ENCODE data around the gene FEM1C. TPM values are rescaled to one million over a fixed set of nuclear protein-coding genes. Genes with fewer than 3 reads are reported as not detected.

The FEM1C gene
- total RNA-seq, 2 experiments from 2014 or later: 5.6 to 9.0 TPM

DNA sequence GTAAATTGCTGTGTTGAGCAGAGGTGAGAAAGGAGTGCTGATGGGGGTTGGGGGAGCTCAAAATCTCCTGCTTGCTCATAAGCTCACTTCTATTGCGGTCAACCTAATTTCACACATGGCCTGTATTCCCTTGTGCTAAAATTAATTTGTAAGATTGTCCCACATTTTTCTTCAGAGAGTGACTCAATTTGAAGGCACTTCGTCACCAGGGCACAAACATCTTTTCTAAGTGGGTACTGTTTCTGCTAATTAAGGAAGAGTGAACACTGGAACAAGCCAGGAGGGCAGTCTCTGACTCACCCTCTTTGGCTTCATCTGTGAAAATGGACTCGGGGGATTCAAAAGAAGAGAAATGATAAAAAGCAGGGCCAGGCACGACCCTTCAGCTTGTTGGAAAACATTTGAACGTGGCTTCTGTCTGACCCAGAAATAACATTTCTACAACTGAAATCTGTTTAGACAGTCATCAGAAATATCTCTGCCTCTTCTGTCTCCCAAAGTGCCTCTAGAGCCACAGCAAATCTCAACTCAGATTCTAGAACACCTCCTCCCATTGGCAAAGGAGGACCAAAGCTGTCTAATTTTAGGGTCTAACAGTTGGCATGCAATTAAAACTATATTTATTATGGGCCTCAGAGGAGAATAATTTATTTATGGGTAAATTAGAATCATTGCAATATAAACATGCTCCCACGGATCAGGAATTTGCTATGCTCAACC lies 49.8 kb downstream of the FEM1C start:
- H2AFZ ChIP-seq (ENCODE audit: low read length): no peak overlapping the region
- ChIA-PET POLR2A (interaction anchor here (1.0 kb wide), 1 partner anchor 9 kb away, joined by 3 read pairs; no protein-coding TSS in a partner anchor), CTCF (ENCODE audit: unreplicated experiment) (no interaction called here)
- H3K27ac ChIP-seq (ENCODE audit: low read depth, low read length, poor library complexity, severe bottlenecking): no peak overlapping the region
- no peaks in the 10 kb centered on the region for H3K79me2 ChIP-seq (ENCODE audit: insufficient read depth, low read depth, low read length)
- H3K4me1 ChIP-seq (ENCODE audit: insufficient read depth, low read length, poor library complexity, severe bottlenecking): no peaks in the 10 kb centered on the region
- H3K36me3 ChIP-seq (ENCODE audit: insufficient read depth, low read length): no peaks in the 10 kb centered on the region
- no peaks in the 10 kb centered on the region for H3K9me3 ChIP-seq (ENCODE audit: low read length)
- no peak for DNase-seq (ENCODE audit: low spot score)
- no peak for TF ChIP-seq EZH2phosphoT487 (IDR thresholded peaks at IDR 0.05; ENCODE audit: borderline replicate concordance, low read depth, low read length)
- TF ChIP-seq, protein P1, sequence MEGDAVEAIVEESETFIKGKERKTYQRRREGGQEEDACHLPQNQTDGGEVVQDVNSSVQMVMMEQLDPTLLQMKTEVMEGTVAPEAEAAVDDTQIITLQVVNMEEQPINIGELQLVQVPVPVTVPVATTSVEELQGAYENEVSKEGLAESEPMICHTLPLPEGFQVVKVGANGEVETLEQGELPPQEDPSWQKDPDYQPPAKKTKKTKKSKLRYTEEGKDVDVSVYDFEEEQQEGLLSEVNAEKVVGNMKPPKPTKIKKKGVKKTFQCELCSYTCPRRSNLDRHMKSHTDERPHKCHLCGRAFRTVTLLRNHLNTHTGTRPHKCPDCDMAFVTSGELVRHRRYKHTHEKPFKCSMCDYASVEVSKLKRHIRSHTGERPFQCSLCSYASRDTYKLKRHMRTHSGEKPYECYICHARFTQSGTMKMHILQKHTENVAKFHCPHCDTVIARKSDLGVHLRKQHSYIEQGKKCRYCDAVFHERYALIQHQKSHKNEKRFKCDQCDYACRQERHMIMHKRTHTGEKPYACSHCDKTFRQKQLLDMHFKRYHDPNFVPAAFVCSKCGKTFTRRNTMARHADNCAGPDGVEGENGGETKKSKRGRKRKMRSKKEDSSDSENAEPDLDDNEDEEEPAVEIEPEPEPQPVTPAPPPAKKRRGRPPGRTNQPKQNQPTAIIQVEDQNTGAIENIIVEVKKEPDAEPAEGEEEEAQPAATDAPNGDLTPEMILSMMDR (conservative IDR thresholded peaks at IDR 0.05; ENCODE audit: low read length): no peak
- H3K9me2 ChIP-seq (ENCODE audit: insufficient read depth, low read length): no peaks in the 10 kb centered on the region
- H3K4me2 ChIP-seq (ENCODE audit: low read length): no peak overlapping the region
- H3K4me3 ChIP-seq (ENCODE audit: low read depth, low read length, poor library complexity, severe bottlenecking): no peak overlapping the region
- intact Hi-C loops (cut with micrococcal nuclease; ENCODE audit: unreplicated experiment): no loop called here
- no TSS peak for BruUV-seq (replicated peaks)
- no peaks in the 10 kb centered on the region for H4K20me1 ChIP-seq (ENCODE audit: insufficient read depth, low read length)

DNA sequence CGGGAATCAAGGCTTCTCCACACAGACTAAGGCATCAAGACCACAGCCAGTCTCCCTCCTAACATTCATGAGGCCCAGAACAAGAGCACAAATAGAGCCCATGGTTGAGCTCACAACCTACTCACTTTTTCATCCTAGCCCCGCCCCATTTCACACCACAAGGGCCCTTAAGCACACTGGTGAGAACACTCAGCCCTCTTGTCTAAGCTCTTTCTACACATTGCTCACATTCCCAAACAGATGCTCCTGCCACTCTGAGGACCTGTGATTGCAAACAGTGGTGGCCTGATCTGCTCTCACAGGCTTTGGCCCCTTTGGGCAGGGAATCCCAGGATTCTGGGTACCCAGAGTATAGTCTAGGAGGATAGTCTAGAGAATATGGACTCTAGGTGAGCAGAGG lies 54.0 kb downstream of the FEM1C start:
- intact Hi-C loops (cut with micrococcal nuclease; ENCODE audit: unreplicated experiment): no loop called here
- Histone ChIP-seq H3K4me3 (ENCODE audit: low read depth, low read length, poor library complexity, severe bottlenecking) (no peak overlapping the region), H3K4me1 (ENCODE audit: insufficient read depth, low read length, poor library complexity, severe bottlenecking) (no peaks in the 10 kb centered on the region), H3K4me2 (ENCODE audit: low read length) (no peak overlapping the region), H2AFZ (ENCODE audit: low read length) (no peak overlapping the region), H3K27ac (ENCODE audit: low read depth, low read length, poor library complexity, severe bottlenecking) (no peak overlapping the region), H3K36me3 (ENCODE audit: insufficient read depth, low read length) (no peaks in the 10 kb centered on the region), H3K9me3 (ENCODE audit: low read length) (no peaks in the 10 kb centered on the region), H3K9me2 (ENCODE audit: insufficient read depth, low read length) (no peaks in the 10 kb centered on the region), H3K79me2 (ENCODE audit: insufficient read depth, low read depth, low read length) (no peaks in the 10 kb centered on the region), H4K20me1 (ENCODE audit: insufficient read depth, low read length) (no peaks in the 10 kb centered on the region)
- CTCF ChIA-PET (ENCODE audit: unreplicated experiment): no interaction called here
- POLR2A ChIA-PET: interaction anchor here (0.6 kb wide), 1 partner anchor 1851 kb away, joined by 3 read pairs; no protein-coding TSS in a partner anchor
- no peak for TF ChIP-seq EZH2phosphoT487 (IDR thresholded peaks at IDR 0.05; ENCODE audit: borderline replicate concordance, low read depth, low read length)
- TF ChIP-seq, protein P1 (conservative IDR thresholded peaks at IDR 0.05; ENCODE audit: low read length): no peak
- no peak for DNase-seq (ENCODE audit: low spot score)
- no TSS peak for BruUV-seq (replicated peaks)

DNA sequence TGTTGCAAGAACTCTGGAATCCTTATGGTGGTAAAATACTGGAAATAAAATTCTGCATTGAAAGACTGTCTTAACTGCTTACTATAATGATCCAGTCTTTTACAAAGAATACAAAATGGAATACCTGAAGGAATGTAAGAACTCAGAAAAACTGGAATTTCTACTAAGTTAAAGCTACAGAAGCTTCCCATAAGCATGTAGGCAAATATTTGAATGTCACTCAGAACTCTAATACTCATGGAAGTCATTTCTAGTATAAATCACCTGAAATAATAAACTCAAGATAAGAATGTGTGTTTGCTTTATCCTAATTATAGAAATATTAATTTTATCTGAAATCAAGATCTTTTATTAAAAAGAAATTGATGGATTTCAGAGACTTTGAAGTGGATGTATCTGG lies 54.8 kb downstream of the FEM1C start:
- H4K20me1 ChIP-seq (ENCODE audit: insufficient read depth, low read length): no peaks in the 10 kb centered on the region
- H3K79me2 ChIP-seq (ENCODE audit: insufficient read depth, low read depth, low read length): no peaks in the 10 kb centered on the region
- H3K9me3 ChIP-seq (ENCODE audit: low read length): no peaks in the 10 kb centered on the region
- DNase-seq (ENCODE audit: low spot score): no peak
- intact Hi-C loops (cut with micrococcal nuclease; ENCODE audit: unreplicated experiment): no loop called here
- no peaks in the 10 kb centered on the region for H3K36me3 ChIP-seq (ENCODE audit: insufficient read depth, low read length)
- ChIA-PET CTCF (ENCODE audit: unreplicated experiment) (no interaction called here), POLR2A (no interaction called here)
- no TSS peak for BruUV-seq (replicated peaks)
- H3K9me2 ChIP-seq (ENCODE audit: insufficient read depth, low read length): no peaks in the 10 kb centered on the region
- no peak overlapping the region for H3K4me3 ChIP-seq (ENCODE audit: low read depth, low read length, poor library complexity, severe bottlenecking)
- no peak overlapping the region for H3K27ac ChIP-seq (ENCODE audit: low read depth, low read length, poor library complexity, severe bottlenecking)
- no peaks in the 10 kb centered on the region for H3K4me1 ChIP-seq (ENCODE audit: insufficient read depth, low read length, poor library complexity, severe bottlenecking)
- no peak overlapping the region for H2AFZ ChIP-seq (ENCODE audit: low read length)
- H3K4me2 ChIP-seq (ENCODE audit: low read length): no peak overlapping the region
- no peak for TF ChIP-seq EZH2phosphoT487 (IDR thresholded peaks at IDR 0.05; ENCODE audit: borderline replicate concordance, low read depth, low read length)
- TF ChIP-seq, protein P1 (conservative IDR thresholded peaks at IDR 0.05; ENCODE audit: low read length): no peak
